Testis (tissue), 2 donors: ENCODE results near the gene PPIG.

Experiments used
- POLR2A ChIP-seq: fragments of 450-650 bp; IDR thresholded peaks from one replicate; pipeline ENCODE4 v1.6.1; 2017; ENCODE audit warnings: antibody characterized with exemption, mild to moderate bottlenecking, moderate library complexity
- TF ChIP-seq, protein P1 (sequence below), 3 experiments: fragments of 450-650 bp in 2 of 3; fragments of 200-600 bp in 1 of 3; sonication (generic) in 1 of 3; IDR thresholded peaks; one replicate each; pipeline ENCODE4 v1.5.1; 2016 to 2019; ENCODE audit warnings: antibody characterized with exemption in 3 of 3, mild to moderate bottlenecking in 2 of 3, moderate library complexity in 1 of 3

GRCh38 chr2:169598982-169599381 is 14.8 kb downstream of the PPIG start:
- TF ChIP-seq, protein P1, sequence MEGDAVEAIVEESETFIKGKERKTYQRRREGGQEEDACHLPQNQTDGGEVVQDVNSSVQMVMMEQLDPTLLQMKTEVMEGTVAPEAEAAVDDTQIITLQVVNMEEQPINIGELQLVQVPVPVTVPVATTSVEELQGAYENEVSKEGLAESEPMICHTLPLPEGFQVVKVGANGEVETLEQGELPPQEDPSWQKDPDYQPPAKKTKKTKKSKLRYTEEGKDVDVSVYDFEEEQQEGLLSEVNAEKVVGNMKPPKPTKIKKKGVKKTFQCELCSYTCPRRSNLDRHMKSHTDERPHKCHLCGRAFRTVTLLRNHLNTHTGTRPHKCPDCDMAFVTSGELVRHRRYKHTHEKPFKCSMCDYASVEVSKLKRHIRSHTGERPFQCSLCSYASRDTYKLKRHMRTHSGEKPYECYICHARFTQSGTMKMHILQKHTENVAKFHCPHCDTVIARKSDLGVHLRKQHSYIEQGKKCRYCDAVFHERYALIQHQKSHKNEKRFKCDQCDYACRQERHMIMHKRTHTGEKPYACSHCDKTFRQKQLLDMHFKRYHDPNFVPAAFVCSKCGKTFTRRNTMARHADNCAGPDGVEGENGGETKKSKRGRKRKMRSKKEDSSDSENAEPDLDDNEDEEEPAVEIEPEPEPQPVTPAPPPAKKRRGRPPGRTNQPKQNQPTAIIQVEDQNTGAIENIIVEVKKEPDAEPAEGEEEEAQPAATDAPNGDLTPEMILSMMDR (IDR thresholded peaks at IDR 0.05) = no peak
- TF ChIP-seq POLR2A = no peak
